ENCODE measurements around the gene CNOT4.
A peak's percentile ranks its signal among the peaks of the same experiment; 100 is the strongest.
"Not testable (repeated sequence)": the region's sequence is repeated elsewhere in the genome, so short reads cannot be mapped to it uniquely, and the experiment has no call there.

The CNOT4 gene

DNA sequence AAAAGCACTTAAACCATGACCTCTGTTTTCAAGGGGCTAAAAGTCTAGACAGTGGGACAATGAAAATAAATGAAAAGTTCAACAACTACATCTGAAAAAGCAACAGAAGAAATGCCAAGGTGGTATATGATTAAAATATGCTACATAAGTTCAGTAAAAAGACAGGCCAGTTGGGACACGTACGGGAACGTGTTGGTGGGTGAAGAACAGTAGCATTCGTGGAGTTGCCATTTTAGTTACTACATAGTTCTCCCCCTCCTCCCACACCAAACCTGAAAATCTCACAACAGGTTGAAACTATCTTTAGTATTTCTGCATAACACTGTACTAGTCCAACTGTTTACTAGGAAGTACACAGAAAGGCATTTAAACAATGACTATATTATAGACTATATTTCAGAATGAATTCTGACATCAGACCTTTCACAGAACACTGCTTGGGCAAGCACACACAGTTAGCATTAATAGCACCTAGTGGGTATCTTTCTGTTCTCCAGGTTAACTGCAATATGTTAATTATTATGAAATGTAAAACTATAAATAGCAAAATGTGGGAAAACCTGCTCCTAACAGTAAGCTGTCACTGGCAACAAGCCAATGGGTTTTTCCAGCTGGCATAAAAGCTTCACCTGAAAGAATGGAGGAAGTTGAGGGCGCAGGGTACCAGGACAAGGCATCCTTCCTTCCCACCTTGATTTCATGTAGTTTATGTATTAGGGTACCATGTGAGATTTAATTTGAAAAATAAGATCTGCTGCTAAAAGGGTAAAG is 141.3 kb downstream of the CNOT4 start:
- TF ChIP-seq GATA1 (IDR thresholded peaks at IDR 0.05; ENCODE audit: low read depth, low read length) = no peak
- no peak for TF ChIP-seq POLR2A (IDR thresholded peaks at IDR 0.05; ENCODE audit: low read length)
- no peak for DNase-seq

- no peak for DNase-seq
- TF ChIP-seq POLR2A (IDR thresholded peaks at IDR 0.05; ENCODE audit: low read length) (no peak), GATA1 (IDR thresholded peaks at IDR 0.05; ENCODE audit: low read depth, low read length) (no peak)
Observed at GRCh38 chr7:135366843-135367508, 142.9 kb downstream of the CNOT4 start.

GRCh38 chr7:135365721-135366120 is 144.2 kb downstream of the CNOT4 start:
- no peak for DNase-seq
- no peak for TF ChIP-seq POLR2A (IDR thresholded peaks at IDR 0.05; ENCODE audit: low read length)
- no peak for TF ChIP-seq GATA1 (IDR thresholded peaks at IDR 0.05; ENCODE audit: low read depth, low read length)

DNA sequence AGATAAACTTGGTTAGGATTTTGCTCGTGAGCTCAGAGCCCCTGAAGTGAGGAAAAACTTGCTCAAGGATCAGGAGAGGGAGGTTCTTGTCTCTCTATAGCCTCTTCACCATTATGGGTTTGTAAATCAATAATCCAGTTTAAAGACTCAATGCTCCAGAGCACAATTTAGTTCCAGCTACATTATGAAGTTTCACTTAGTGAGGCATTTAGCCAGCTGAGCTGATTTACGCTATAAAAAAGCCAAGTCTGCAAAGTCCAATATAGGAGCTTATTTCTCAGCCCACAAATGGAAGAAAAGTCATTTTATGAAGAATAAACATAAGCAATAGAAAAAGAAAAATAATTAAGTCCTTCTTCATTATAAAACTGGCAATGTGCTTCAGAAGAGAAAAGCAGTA is 145.7 kb downstream of the CNOT4 start:
- no peak for TF ChIP-seq GATA1 (IDR thresholded peaks at IDR 0.05; ENCODE audit: low read depth, low read length)
- no peak for TF ChIP-seq POLR2A (IDR thresholded peaks at IDR 0.05; ENCODE audit: low read length)

DNA sequence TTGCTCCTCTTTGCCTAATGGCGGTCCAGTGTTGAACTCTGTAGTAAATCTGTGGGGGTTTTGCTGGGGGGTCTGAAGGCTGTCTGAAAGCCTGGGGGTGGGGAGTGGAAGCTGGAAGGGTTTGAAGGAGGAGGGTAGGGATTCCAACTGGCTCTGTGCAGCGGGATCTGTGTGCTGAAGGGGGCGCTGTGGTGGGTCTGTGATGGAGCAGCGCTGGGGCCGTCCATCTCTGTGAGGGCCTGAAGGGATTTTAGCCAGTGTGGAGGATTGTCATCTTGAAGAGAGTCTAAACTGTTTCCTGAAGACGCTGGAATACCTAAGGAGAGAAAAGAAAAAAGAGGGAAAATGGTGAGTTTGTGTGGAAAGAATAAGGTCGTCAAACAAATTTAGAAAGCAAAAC is 147.0 kb downstream of the CNOT4 start:
- peak; percentile 10 to 14 for DNase-seq
- TF ChIP-seq GATA1 (IDR thresholded peaks at IDR 0.05; ENCODE audit: low read depth, low read length) (no peak), POLR2A (IDR thresholded peaks at IDR 0.05; ENCODE audit: low read length) (no peak)

More for the DNA sequence above, 145.7 kb downstream of the CNOT4 start:
- DNase-seq = no peak

GRCh38 chr7:135361788-135362187 is 148.1 kb downstream of the CNOT4 start:
- TF ChIP-seq GATA1 (IDR thresholded peaks at IDR 0.05; ENCODE audit: low read depth, low read length) (no peak), POLR2A (IDR thresholded peaks at IDR 0.05; ENCODE audit: low read length) (no peak)
- DNase-seq = no peak

DNA sequence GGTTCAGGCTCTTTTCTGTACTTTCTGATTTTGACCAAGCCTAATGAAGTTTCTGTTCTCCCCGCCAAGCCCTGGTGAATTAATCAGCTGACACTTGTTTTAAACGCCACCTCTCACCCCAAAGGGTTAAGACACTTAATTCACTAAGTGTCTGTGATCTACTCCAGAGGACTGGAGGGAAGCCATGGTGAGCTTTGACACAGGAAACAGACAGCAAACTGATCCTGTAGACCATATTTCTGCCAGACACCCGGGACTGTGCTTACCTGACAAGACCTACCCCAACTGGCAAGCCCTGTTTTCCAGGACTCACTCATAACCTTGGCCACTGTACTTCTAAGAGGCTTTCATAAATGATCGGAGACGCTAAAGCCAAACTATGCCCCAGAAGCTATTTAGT is 150.3 kb downstream of the CNOT4 start:
- no peak for DNase-seq
- no peak for TF ChIP-seq POLR2A (IDR thresholded peaks at IDR 0.05; ENCODE audit: low read length)
- TF ChIP-seq GATA1 (IDR thresholded peaks at IDR 0.05; ENCODE audit: low read depth, low read length) = no peak

DNA sequence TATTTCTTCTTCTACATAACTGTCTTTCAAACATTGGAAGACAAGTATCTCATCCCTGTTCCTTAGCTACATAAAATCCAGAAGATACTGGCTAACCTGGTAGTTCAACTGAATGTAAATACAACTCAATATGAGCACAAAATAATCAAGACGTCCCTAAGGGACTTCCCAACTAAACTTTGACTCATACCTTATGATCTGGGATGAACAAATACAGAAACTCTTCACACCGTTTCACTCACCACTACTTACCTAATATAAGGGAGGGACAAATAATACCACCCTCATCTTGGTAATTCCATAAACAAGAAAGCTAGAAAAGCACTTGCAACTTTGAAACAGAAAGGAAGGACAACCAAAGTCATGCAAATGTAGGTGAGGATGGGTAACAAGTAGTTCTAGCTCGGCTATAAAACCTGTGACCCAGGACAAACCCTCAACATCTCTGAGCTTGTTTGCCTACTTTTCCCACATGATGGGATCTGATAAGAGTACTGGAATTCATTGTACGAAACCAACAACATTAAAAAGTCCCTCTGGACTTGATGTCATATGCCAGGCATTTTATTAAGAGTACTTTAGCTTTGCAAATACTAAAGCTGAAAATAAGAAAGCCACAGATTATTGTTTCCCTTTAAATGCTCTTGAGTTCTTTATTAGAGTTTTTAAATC is 154.4 kb downstream of the CNOT4 start:
- no peak for DNase-seq
- no peak for TF ChIP-seq POLR2A (IDR thresholded peaks at IDR 0.05; ENCODE audit: low read length)
- no peak for TF ChIP-seq GATA1 (IDR thresholded peaks at IDR 0.05; ENCODE audit: low read depth, low read length)

DNA sequence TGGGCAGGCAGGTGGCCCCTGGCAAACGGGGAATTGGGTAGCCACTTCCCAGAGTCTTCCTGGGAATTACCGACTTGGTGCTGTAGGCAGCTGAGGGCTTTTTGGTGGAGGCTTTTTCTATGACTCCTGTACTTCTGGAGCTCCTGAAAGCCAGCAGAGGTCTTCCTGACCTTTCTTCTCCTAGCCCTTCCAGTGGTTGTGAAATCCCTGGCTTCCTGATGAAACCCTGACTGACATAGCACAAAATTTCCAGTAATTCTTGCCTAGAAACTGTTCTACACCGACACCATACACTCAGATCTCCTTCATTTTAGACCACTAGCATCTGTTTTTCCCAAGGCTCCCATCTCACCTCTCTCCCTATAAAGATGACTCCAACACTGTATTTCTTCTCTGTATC is 156.1 kb downstream of the CNOT4 start:
- no peak for DNase-seq
- TF ChIP-seq GATA1 (IDR thresholded peaks at IDR 0.05; ENCODE audit: low read depth, low read length) = no peak
- no peak for TF ChIP-seq POLR2A (IDR thresholded peaks at IDR 0.05; ENCODE audit: low read length)

DNA sequence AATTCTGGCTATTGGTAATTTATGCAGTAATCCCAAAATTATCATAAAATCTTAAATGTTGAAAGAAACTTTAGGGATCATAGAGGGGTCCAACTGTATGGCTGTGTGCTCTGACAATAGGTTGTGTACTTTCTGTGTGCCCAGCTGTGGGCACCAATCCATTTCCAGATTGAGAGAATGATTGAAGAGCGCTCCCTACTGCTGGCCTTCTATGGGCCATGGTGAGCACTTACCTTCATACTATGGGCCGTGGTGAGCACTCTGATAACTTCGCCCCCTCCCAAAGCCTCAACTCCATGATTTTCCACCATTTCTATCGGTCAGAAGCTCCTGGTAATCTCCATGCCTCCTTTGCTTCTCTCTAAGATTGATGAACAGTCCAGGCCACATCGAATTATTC is 157.6 kb downstream of the CNOT4 start:
- no peak for DNase-seq
- TF ChIP-seq POLR2A (IDR thresholded peaks at IDR 0.05; ENCODE audit: low read length) = no peak
- TF ChIP-seq GATA1 (IDR thresholded peaks at IDR 0.05; ENCODE audit: low read depth, low read length) = no peak

DNA sequence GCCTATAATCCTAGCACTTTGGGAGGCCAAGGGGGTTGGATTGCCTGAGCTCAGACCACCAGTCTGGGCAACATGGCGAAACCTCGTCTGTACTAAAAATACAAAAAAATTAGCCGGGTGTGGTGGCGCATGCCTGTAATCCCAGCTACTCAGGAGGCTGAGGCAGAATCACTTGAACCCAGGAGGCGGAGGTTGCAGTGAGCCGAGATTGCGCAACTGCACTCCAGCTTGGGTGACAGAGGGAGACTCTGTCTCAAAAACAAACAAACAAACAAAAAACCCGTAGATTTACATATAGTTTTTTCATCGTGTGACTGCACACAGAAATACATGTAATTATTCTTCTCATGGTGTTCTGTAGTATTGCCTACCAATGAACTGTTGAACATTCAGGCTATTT is 158.8 kb downstream of the CNOT4 start:
- DNase-seq = not testable (repeated sequence)

GRCh38 chr7:135349746-135350145 is 160.2 kb downstream of the CNOT4 start:
- DNase-seq = no peak
- TF ChIP-seq GATA1 (IDR thresholded peaks at IDR 0.05; ENCODE audit: low read depth, low read length) (no peak), POLR2A (IDR thresholded peaks at IDR 0.05; ENCODE audit: low read length) (no peak)

- TF ChIP-seq GATA1 (IDR thresholded peaks at IDR 0.05; ENCODE audit: low read depth, low read length) (no peak), POLR2A (IDR thresholded peaks at IDR 0.05; ENCODE audit: low read length) (no peak)
- no peak for DNase-seq
Observed at GRCh38 chr7:135348493-135348892, 161.4 kb downstream of the CNOT4 start.

DNA sequence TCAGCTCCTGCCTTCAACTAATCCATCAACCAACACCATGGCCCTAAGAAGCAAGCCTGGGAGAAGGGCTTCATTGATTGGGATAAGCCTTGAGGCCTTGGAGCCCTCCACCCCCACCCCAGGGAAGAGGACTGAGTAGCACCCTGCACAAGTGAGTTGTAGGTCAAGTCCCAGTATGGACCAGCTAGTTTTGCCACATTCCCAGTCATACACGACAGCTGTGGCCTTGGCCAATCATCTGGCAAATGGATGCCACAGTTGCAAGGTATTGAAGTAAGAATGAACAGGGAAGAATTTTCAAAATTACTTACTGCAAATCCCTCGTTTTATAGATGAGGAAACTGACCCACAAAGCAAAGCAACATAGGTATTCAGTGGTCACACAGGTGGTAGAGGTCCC is 166.5 kb downstream of the CNOT4 start:
- TF ChIP-seq POLR2A (IDR thresholded peaks at IDR 0.05; ENCODE audit: low read length) (no peak), GATA1 (IDR thresholded peaks at IDR 0.05; ENCODE audit: low read depth, low read length) (no peak)
- DNase-seq = no peak

DNA sequence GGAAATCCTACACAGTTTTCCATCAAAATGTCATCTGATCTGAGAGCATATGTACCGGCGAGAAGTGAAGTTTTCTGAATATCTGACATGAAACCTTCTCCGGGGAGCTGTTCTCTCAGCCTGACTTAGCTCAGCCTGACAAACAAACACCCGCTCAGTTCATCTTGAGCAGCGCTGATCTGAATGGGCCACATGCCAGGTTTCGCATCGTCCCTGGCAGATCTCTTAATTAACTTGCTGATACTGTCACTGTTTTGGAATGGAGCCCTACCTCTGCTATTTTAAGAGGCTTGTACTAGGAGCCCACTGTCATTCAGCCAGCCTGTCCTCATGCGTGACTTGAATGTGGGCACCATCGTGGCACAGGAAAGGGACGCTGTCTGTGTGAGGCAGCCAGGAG is 167.0 kb downstream of the CNOT4 start:
- DNase-seq = no peak
- TF ChIP-seq POLR2A (IDR thresholded peaks at IDR 0.05; ENCODE audit: low read length) = no peak
- no peak for TF ChIP-seq GATA1 (IDR thresholded peaks at IDR 0.05; ENCODE audit: low read depth, low read length)

Data from erythroblast (primary cell).